Measurements from ENCODE around the gene SUGT1.
"Not testable (repeated sequence)": the region's sequence is repeated elsewhere in the genome, so short reads cannot be mapped to it uniquely, and the experiment has no call there.

DNA sequence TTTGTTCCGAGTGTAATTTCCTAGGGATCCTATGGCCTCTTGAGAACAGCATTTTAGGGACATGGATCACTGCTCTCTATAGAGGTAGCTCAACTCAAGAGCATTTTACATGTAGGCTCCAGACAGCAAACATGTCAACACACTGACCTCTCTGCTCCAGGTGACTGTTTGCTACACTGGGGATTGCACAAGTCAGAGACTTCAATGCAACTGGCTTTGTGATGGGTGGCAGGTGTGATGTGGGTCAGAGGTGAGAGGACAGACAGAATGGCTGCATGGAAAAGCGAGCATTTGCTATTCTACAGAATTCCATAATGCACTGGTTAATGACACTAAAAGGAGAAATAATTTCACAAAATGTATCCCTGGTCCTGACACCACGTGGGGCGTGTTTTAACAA, 49.3 kb upstream of the SUGT1 start:
- TF ChIP-seq, protein P1, sequence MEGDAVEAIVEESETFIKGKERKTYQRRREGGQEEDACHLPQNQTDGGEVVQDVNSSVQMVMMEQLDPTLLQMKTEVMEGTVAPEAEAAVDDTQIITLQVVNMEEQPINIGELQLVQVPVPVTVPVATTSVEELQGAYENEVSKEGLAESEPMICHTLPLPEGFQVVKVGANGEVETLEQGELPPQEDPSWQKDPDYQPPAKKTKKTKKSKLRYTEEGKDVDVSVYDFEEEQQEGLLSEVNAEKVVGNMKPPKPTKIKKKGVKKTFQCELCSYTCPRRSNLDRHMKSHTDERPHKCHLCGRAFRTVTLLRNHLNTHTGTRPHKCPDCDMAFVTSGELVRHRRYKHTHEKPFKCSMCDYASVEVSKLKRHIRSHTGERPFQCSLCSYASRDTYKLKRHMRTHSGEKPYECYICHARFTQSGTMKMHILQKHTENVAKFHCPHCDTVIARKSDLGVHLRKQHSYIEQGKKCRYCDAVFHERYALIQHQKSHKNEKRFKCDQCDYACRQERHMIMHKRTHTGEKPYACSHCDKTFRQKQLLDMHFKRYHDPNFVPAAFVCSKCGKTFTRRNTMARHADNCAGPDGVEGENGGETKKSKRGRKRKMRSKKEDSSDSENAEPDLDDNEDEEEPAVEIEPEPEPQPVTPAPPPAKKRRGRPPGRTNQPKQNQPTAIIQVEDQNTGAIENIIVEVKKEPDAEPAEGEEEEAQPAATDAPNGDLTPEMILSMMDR (IDR thresholded peaks at IDR 0.05), result not testable (repeated sequence)
- TF ChIP-seq POLR2A (IDR thresholded peaks at IDR 0.05), result not testable (repeated sequence)
